C4-2B (cell line): ENCODE measurements around the gene NTRK3.
"Not testable (repeated sequence)": the region's sequence is repeated elsewhere in the genome, so short reads cannot be mapped to it uniquely, and the experiment has no call there.

Source experiments
- H3K27ac ChIP-seq: fragments of 450-650 bp; 2 replicates; pipeline ENCODE4 v1.5.1; 2017
- ZFX ChIP-seq: fragments of 450-650 bp; IDR thresholded peaks from 2 replicates; pipeline ENCODE4 v1.6.1; 2017
- TF ChIP-seq, protein P1 (sequence below): fragments of 450-650 bp; conservative IDR thresholded peaks from 2 replicates; pipeline ENCODE4 v1.5.1; 2017; ENCODE audit warnings: mild to moderate bottlenecking

NTRK3 gene

DNA sequence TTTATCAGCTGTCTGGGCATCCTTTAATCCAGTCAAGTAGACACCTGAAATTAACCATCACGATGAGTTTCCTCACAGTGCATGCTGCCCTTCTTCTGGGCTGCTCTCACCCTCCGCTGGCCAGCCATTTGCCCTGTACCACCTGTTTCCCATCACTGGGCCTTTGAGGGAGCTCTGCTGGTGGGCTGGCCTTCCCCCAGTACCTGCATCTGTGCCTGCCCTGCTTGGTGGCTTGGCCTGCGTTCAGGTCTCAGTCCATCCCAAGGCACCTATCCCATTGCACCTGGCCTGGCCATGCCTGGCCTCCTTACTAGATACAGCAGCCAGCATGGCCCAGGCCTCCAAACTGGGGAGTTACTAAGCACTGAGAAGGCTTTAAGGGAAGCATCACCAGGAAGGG lies 413.2 kb downstream of the NTRK3 start:
- H3K27ac ChIP-seq: no peak overlapping the region
- no peak for TF ChIP-seq ZFX
- TF ChIP-seq, protein P1, sequence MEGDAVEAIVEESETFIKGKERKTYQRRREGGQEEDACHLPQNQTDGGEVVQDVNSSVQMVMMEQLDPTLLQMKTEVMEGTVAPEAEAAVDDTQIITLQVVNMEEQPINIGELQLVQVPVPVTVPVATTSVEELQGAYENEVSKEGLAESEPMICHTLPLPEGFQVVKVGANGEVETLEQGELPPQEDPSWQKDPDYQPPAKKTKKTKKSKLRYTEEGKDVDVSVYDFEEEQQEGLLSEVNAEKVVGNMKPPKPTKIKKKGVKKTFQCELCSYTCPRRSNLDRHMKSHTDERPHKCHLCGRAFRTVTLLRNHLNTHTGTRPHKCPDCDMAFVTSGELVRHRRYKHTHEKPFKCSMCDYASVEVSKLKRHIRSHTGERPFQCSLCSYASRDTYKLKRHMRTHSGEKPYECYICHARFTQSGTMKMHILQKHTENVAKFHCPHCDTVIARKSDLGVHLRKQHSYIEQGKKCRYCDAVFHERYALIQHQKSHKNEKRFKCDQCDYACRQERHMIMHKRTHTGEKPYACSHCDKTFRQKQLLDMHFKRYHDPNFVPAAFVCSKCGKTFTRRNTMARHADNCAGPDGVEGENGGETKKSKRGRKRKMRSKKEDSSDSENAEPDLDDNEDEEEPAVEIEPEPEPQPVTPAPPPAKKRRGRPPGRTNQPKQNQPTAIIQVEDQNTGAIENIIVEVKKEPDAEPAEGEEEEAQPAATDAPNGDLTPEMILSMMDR: no peak

DNA sequence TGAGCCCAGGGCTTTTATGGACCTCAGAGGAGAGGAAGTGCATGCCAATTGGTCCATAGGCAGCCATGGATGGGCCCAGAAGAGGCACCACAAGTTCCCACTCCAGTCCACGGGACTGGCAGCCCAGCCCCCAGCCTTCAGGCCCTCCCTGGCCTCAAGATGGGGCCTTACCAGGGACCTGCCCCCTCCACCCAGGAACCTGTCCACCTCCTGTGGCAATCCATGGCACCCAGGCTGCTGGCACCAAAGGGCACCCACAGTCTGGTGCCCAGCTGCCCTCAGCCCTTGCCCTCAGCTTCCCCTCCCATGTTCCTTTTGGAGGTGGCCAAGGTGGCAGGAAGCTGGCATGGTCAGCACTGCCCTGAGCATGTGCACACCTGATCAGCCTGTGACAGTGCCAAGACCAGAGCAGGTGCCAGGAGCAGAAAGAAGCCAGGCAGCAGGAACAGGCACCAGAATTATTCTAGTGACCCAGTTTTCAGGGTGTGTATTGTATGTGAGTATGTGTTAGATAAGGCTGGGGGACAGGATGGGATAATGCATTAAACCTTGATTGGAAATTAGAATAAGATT lies 415.0 kb downstream of the NTRK3 start:
- TF ChIP-seq ZFX: no peak
- TF ChIP-seq, protein P1: no peak
- H3K27ac ChIP-seq: no peak overlapping the region

DNA sequence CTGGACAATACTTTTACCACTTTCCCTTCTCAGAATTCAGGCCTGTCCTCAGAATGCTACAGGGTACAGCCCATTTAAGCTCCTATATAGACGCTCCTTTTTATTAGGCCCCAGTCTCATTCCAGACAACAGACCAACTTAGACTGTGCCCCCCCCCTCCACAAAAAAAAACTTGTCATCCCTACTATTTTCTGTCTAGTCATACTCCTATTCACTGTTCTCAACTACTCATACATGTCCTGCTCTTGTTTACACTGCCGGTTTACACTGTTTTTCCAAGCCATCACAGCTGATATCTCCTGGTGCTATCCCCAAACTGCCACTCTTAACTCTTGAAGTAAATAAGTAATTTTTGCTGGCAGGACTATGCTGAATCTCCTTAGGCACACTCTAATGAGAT lies 420.7 kb downstream of the NTRK3 start:
- H3K27ac ChIP-seq: not testable (repeated sequence)

DNA sequence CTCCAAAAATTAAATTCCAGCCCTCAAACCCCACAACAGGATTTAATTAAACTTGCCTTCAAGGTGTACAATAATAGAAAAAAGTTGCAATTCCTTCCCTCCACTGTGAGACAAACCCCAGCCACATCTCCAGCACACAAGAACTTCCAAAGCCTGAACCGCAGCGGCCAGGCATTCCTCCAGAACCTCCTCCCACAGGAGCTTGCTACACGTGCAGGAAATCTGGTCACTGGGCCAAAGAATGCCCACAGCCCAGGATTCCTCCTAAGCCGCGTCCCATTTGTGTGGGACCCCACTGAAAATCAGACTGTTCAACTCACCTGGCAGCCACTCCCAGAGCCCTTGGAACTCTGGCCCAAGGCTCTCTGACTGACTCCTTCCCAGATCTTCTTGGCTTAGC lies 423.2 kb downstream of the NTRK3 start:
- H3K27ac ChIP-seq: not testable (repeated sequence)

DNA sequence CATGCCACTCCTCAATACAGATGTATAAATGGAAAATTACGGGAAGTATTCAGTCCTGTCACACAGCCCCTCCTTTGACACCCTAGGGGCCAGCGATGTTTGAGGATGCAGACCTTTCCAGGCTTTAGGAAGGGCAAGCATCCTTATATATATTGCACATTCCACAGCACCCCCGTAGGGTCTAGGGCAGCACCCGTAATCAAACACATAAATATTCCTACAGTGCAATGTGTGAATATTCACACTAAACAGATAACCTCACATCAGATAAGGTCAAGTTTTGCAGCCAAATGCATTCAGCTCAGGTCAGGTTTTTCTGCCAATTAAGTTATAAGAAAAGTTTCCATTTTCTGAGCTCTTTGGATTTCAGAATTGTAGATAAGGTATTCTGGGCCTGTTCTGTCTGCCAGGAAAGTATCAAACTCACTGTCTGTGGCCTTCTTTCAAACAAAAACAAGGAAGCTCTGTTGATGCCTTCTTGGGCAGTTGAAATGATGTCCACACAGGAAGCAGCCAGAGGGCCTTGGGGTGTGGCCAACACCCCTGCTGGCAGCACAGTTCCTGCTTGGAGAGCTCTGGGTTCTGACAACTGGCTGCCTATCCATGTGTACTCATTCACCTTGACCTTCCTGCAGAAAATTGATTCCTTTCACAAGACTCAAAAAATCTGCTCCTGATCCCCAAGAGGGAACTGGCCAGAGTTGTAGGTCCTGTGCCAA lies 427.0 kb downstream of the NTRK3 start:
- TF ChIP-seq, protein P1: no peak
- no peak for TF ChIP-seq ZFX
- H3K27ac ChIP-seq: no peak overlapping the region

DNA sequence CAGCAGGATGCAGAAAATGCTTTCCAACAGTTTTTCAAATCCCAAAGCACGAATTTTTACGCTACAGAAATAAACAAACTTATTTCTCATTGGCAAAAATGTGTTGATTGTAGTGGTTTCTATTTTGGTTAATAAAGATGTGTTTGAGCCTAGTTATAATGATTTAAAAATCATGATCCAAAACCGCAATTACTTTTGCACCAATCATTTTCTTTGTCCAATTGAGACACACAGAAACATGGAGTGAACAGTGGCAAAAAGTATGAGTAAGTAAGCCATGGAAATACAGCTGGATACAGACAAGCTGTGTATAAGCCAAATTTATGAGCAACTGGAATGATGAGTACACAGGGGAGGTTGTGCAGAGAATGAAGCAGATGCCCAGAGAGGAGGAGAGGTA lies 427.9 kb downstream of the NTRK3 start:
- no peak overlapping the region for H3K27ac ChIP-seq
- TF ChIP-seq, protein P1: no peak

DNA sequence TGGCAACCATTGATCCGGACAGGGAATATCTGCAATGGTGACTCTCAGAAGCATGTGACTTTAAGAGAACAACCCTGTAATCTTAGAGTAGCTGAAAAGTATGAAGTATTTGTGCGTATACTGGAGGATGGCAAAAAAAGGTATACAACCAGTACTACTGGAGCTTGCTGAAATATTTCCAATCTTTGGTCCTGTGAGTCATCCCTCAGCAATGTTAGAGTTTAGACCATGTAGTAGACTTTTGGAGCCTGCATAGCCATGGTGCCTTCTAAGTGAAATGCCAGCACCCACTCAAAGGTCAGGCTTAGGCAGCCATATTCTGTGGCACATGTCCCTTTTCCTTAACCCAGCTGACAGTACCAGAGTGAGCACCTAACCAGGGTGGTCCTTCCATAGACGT lies 429.4 kb downstream of the NTRK3 start:
- no peak overlapping the region for H3K27ac ChIP-seq
- TF ChIP-seq, protein P1: no peak
- TF ChIP-seq ZFX: no peak

DNA sequence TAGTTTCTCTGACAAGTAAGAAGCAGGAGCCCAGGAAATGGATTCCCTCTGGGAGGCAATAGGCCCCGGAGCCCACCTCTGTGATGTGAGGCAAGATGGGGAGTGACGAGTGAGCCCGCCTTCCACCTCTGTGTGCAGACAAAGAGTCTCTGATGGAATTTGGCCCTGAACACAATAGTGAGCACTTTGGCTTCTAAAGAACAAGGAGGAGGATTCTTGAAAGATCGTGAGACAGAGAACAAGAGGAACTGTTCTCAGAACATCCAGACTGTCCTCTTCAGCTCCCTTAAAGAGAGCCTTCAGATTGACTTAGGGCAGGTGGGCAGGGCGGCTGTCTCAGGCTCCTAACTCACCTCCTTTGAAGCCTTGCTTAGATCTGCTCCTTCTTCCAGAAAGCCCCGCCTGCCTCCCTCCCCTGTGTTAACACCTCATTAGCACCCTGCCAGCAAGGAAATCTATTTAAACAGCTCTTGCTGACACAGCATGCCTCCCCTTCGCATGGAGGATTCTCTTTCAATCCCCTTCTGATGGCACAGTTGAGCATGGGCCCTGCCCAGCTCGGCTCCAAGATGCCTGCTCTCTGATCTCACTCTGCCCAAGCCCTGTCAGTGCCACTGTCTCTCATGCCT lies 430.3 kb downstream of the NTRK3 start:
- H3K27ac ChIP-seq: no peak overlapping the region
- TF ChIP-seq ZFX: no peak
- TF ChIP-seq, protein P1: no peak
